Stimulated activated naive CD8-positive, alpha-beta T cell treated with anti-CD3 and anti-CD28 coated beads, Interleukin-15, amount 100 ng/mL, for 72 hours (primary cell): ENCODE results near the gene DTD1.

Experiments
- ATAC-seq: fragments of 150-1000 bp; cut with Tn5 transposase; 2 replicates; pipeline ENCODE4 v1.10.0; 2021; ENCODE audit warnings: mild to moderate bottlenecking, moderate library complexity
- DNase-seq, 2 donors: peaks; one replicate each; pipeline ENCODE4 v3.0.0; 2021 to 2022
- H3K27ac Mint-ChIP-seq, 2 donors: one replicate each; pipeline ENCODE4 v1.8.0; 2022; ENCODE audit warnings: mild to moderate bottlenecking in 2 of 2, mixed read lengths in 2 of 2, moderate library complexity in 2 of 2
- H3K27me3 Mint-ChIP-seq: one replicate; pipeline ENCODE4 v1.8.0; 2022; ENCODE audit warnings: mixed read lengths
- H3K4me1 Mint-ChIP-seq: one replicate; pipeline ENCODE4 v1.8.0; 2022; ENCODE audit warnings: mild to moderate bottlenecking, mixed read lengths
- H3K4me3 Mint-ChIP-seq, 2 donors: one replicate each; pipeline ENCODE4 v1.8.0; 2022; ENCODE audit warnings: mild to moderate bottlenecking in 2 of 2, mixed read lengths in 2 of 2, moderate library complexity in 1 of 2
- H3K9me3 Mint-ChIP-seq, 2 donors: one replicate each; pipeline ENCODE4 v1.8.0; 2022; ENCODE audit warnings: mixed read lengths in 2 of 2

Gene DTD1

DNA sequence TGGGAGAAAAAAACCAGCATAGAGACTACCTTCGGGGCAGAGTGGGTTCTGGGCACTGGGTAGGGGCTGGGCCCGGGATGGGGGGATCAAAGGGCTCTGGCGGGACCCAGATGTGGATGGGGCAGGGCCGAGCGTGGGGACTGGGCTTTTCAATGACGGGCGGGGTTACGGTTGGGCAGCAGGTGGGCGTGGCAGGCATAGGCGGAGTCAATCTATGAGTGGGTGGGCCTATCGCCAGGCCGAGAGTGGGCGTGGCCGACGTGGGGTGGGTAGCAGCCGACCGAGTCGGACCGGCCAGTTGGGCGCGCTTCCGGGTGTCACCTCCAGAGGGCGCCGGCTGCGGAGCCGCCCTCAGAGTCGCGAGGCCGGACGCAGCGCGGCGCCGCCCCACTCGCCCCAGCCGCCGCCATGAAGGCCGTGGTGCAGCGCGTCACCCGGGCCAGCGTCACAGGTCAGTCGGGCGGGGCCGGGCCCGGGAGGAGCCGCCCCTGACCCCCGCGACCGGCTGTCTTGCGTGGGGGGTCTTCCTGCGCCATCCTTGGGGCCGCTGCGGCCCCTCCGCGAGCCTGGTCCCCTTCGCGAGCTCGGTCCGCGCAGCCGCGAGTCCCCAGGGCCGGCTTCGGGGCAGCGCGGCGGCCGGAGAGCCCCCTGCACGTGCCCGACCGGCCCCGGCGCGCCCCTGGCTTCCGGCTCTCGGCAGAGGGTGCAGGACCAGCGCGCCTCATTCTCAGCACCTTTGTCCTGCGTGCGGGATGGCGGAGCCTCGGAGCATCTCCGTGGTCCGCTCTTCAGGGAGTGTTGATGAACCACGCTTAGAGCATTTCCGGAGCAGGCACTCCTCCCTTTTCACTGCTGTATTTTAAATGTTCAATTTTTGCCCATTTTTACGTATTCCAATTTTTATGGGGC, at the start of gene DTD1:
Gene DTD1, plus strand, starts transcription at position 390 of the 909 bp plus-strand sequence. Its CDS starts 19 bp downstream, at position 409.
- peaks cover 11% of the 10 kb centered on the region for H3K27me3 Mint-ChIP-seq
- peak within 1 kb of the TSS; percentile 95 for H3K4me3 Mint-ChIP-seq
- peak within 1 kb of the TSS; percentile 90 to 95 for H3K27ac Mint-ChIP-seq
- peaks cover 24% of the 10 kb centered on the region for H3K4me1 Mint-ChIP-seq
- no peaks in the 10 kb centered on the region for H3K9me3 Mint-ChIP-seq
- ATAC-seq (peak; percentile 93), DNase-seq (peak; percentile 89 to 90)

- ATAC-seq, result no peak
- Mint-ChIP-seq H3K4me3 (no peak overlapping the region), H3K9me3 (no peaks in the 10 kb centered on the region), H3K27me3 (no peaks in the 10 kb centered on the region), H3K4me1 (no peaks in the 10 kb centered on the region), H3K27ac (no peak overlapping the region)
- DNase-seq, result no peak
Measured at GRCh38 chr20:18541741-18542140, 46.1 kb upstream of the DTD1 start.

GRCh38 chr20:18543216-18543615, 44.6 kb upstream of the DTD1 start:
- H3K4me1 Mint-ChIP-seq, result no peaks in the 10 kb centered on the region
- H3K9me3 Mint-ChIP-seq, result no peaks in the 10 kb centered on the region
- H3K4me3 Mint-ChIP-seq, result no peak overlapping the region
- DNase-seq (no peak), ATAC-seq (no peak)
- H3K27ac Mint-ChIP-seq, result peak overlapping the region; percentile 51 to 76
- H3K27me3 Mint-ChIP-seq, result no peaks in the 10 kb centered on the region

DNA sequence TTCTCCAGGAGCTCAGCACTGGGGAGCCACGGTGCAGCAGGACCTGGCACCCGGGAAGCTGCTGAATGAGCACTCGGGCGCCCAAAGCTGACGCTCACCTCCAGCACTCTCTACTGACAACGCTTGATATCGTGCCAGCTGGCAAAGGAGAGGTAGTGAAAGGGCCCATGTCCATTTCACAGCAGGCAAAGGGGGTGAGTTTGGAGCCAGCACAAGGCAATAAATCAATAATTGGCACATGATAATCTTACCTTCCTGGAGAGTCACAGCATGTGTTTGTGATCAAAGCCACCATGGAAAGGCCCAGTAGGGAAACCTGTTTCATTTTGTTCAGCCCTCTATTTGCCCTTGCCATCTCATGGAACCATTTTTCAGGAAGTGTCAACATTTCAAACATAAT, 43.9 kb upstream of the DTD1 start:
- no peaks in the 10 kb centered on the region for H3K27me3 Mint-ChIP-seq
- ATAC-seq (no peak), DNase-seq (no peak)
- peak overlapping the region in 1 of 2 donors; percentile 51 for H3K27ac Mint-ChIP-seq
- H3K4me3 Mint-ChIP-seq, result no peak overlapping the region
- H3K9me3 Mint-ChIP-seq, result no peaks in the 10 kb centered on the region
- H3K4me1 Mint-ChIP-seq, result no peaks in the 10 kb centered on the region

DNA sequence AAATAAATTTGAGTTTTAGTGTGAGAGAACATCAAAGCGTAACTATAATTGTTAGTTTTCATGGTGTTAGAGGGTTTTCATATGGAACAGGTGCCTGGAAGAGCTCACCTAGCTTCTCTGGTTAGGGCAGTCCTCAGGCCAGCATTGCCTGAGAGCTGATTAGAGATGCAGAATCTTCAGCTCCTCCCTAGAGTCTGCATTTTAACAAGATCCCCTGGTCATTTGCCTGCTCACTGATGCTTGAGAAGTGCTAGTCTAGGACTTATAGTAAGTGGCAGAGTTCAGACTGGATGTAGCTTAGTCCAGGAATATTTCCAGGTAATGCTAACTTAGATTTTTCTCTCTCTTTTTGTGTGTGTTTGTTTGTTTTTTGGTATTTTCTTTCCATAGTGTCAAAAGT, 42.3 kb upstream of the DTD1 start:
- H3K9me3 Mint-ChIP-seq, result no peaks in the 10 kb centered on the region
- no peak overlapping the region for H3K4me3 Mint-ChIP-seq
- DNase-seq, result no peak
- H3K27ac Mint-ChIP-seq, result no peak overlapping the region
- H3K4me1 Mint-ChIP-seq, result no peaks in the 10 kb centered on the region
- no peaks in the 10 kb centered on the region for H3K27me3 Mint-ChIP-seq
- ATAC-seq, result no peak

GRCh38 chr20:18548465-18548864, 39.4 kb upstream of the DTD1 start:
- H3K9me3 Mint-ChIP-seq, result no peaks in the 10 kb centered on the region
- H3K4me3 Mint-ChIP-seq, result no peak overlapping the region
- no peaks in the 10 kb centered on the region for H3K4me1 Mint-ChIP-seq
- DNase-seq (no peak), ATAC-seq (no peak)
- no peaks in the 10 kb centered on the region for H3K27me3 Mint-ChIP-seq
- H3K27ac Mint-ChIP-seq, result no peak overlapping the region

GRCh38 chr20:18553746-18554145, 34.1 kb upstream of the DTD1 start:
- no peaks in the 10 kb centered on the region for H3K4me1 Mint-ChIP-seq
- DNase-seq (no peak), ATAC-seq (no peak)
- H3K4me3 Mint-ChIP-seq, result no peak overlapping the region
- peak overlapping the region; percentile 41 to 55 for H3K27ac Mint-ChIP-seq
- H3K27me3 Mint-ChIP-seq, result no peaks in the 10 kb centered on the region
- no peaks in the 10 kb centered on the region for H3K9me3 Mint-ChIP-seq

DNA sequence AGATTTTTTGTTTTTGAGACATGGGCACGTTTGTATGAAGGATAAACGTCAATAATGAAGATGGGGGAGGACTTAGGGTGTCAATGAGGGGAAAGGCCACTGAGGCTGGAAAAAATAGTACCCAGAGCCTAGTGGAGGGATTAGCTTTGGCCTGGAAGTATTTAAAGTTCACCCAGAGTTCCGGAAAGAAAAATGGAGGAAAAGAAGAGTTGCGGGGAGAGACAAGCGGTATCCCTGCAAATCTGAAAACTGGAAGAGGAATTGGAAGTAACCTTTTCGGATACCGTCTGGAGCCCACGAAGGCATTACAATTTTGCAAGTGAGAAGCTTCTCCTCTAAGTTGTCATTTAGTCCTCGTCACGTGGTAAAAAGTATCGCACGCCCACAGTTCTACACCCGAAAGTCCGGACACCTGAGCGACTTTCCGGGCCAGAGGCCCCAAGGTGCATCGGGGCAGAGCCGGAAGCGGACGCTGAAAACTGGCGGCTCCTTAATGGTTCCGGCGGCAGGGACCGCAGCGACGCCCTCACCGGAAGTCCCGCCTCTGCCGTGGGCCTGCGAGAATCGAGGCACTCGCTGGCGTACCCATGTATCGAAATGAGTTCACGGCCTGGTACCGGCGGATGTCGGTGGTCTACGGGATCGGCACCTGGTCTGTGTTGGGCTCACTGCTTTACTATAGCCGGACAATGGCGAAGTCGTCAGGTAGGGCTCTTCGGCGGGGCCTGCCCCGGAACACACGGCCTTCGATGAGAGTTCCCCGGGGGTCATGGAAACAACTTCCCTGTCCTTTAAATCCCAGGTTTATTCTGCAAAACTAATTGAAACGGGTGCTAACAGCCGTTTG, 20.7 kb upstream of the DTD1 start, which contains the start of gene SMIM26:
Gene SMIM26, plus strand, starts transcription at position 541 of the 847 bp plus-strand sequence. Its CDS starts 47 bp downstream, at position 588.
- Mint-ChIP-seq H3K9me3 (peaks cover 4 to 11% of the 10 kb centered on the region in 2 donors), H3K4me3 (peak within 1 kb of the TSS; percentile 82 to 95), H3K27ac (peak within 1 kb of the TSS; percentile 99), H3K4me1 (peaks cover 15% of the 10 kb centered on the region), H3K27me3 (no peaks in the 10 kb centered on the region)
- ATAC-seq (peak; percentile 99), DNase-seq (peak; percentile 90 to 96)

DNA sequence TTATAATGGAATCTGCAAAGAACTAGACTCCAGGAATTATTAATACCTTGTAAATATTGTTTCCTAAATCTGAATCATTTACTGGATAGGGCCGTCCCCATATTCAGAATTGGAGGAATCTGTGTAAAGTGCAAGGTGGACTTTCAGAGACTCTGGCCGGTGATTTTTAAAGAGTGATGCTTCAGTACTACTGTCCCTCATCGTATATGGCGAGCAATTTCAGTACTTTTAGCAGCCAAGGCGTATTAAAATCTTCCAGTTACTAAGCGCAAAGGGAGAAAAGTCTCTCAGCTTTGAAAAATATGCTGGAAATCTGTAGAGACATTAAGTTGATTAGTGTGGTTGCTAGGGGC, 20.1 kb upstream of the DTD1 start:
- Mint-ChIP-seq H3K4me3 (peak overlapping the region; percentile 82 to 95), H3K27ac (peak overlapping the region; percentile 99), H3K27me3 (no peaks in the 10 kb centered on the region), H3K9me3 (peaks cover 4 to 11% of the 10 kb centered on the region in 2 donors), H3K4me1 (peaks cover 21% of the 10 kb centered on the region)
- no peak for DNase-seq
- ATAC-seq, result peak; percentile 16

DNA sequence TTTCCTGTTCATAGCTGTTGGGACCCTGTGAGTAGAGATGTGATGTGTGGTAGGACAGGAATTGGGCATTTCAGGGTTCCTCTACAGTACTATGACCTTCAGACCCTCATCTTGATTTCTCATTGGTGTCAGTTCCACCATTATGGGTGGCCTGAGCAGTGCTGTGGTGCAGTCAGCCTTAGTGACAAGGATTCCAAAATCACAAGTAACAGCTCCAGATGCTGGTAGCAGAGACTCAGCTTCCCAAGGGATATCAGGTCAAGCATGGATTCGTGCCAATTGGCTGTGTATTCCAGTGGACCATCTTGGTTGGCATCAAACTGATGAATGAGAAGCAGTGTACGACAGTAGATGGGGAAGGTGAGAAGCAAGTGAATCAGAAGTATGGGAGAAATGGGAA, 16.8 kb upstream of the DTD1 start:
- Mint-ChIP-seq H3K27ac (peak overlapping the region in 1 of 2 donors; percentile 54), H3K4me1 (peaks cover 21% of the 10 kb centered on the region), H3K27me3 (no peaks in the 10 kb centered on the region), H3K4me3 (no peak overlapping the region), H3K9me3 (peaks cover 4 to 11% of the 10 kb centered on the region in 2 donors)
- DNase-seq, result no peak
- ATAC-seq, result no peak

- peaks cover 18% of the 10 kb centered on the region for H3K4me1 Mint-ChIP-seq
- ATAC-seq (no peak), DNase-seq (no peak)
- H3K27ac Mint-ChIP-seq, result no peak overlapping the region
- peaks cover 4 to 11% of the 10 kb centered on the region in 2 donors for H3K9me3 Mint-ChIP-seq
- no peak overlapping the region for H3K4me3 Mint-ChIP-seq
- H3K27me3 Mint-ChIP-seq, result no peaks in the 10 kb centered on the region
Measured at GRCh38 chr20:18571578-18571977, 16.3 kb upstream of the DTD1 start.

DNA sequence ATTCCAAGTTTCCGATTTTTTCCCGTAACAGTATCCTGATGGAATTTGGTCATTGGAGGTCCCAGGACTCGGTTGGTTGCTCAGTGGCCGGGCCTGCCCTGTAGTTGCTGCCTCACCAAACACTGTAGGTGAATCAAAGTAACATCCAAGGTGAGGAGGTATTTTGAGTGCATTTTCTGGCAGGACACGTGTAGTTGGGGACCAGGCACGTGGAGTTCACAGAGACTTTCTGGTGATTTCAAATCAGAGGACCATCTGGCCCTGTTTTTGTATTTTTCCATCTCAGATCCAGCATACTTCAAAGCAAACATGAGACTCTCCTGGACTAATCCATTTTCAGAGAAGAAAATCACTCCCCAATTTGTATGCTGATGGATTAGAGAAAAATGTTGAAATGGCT, 9.9 kb upstream of the DTD1 start:
- peaks cover 4% of the 10 kb centered on the region for H3K4me1 Mint-ChIP-seq
- H3K27me3 Mint-ChIP-seq, result no peaks in the 10 kb centered on the region
- H3K9me3 Mint-ChIP-seq, result no peaks in the 10 kb centered on the region
- no peak overlapping the region for H3K4me3 Mint-ChIP-seq
- DNase-seq, result no peak
- ATAC-seq, result no peak
- no peak overlapping the region for H3K27ac Mint-ChIP-seq

- Mint-ChIP-seq H3K9me3 (no peaks in the 10 kb centered on the region), H3K27me3 (peaks cover 2% of the 10 kb centered on the region), H3K4me3 (peak overlapping the region in 1 of 2 donors; percentile 51), H3K27ac (peak overlapping the region in 1 of 2 donors; percentile 87), H3K4me1 (peaks cover 4% of the 10 kb centered on the region)
- ATAC-seq (no peak), DNase-seq (no peak)
Measured at GRCh38 chr20:18578581-18578980, 9.3 kb upstream of the DTD1 start.

DNA sequence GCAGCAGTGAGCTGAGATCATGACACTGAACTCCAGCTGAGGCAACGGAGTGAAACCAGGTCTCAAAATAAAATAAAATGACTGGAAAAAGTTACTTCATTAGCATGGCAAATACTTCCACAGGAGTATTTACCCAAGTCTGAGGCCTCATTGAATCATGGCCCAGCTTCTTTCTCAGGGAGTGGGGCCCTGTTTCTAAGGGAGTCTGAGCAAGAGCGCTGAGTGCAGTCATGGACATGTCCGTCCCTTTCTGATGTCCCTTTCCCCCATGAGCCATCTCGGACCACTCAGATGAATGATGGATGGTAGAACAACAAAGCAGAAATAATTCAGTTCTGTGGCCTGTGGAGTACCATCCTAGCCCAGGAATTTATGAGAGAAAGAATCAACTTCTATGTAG, 7.8 kb upstream of the DTD1 start:
- no peak overlapping the region for H3K27ac Mint-ChIP-seq

GRCh38 chr20:18585134-18585533, 2.7 kb upstream of the DTD1 start:
- H3K27ac Mint-ChIP-seq, result peak overlapping the region in 1 of 2 donors; percentile 13

More for the DNA sequence above, 7.8 kb upstream of the DTD1 start:
- no peak for ATAC-seq
- Mint-ChIP-seq H3K27me3 (peaks cover 11% of the 10 kb centered on the region), H3K4me3 (no peak overlapping the region), H3K4me1 (peaks cover 4% of the 10 kb centered on the region), H3K9me3 (no peaks in the 10 kb centered on the region)
- DNase-seq, result no peak

GRCh38 chr20:18588574-18588933, 700 bp downstream of the DTD1 start:
- peak overlapping the region; percentile 95 for H3K4me3 Mint-ChIP-seq
- ATAC-seq, result no peak
- peaks cover 24% of the 10 kb centered on the region for H3K4me1 Mint-ChIP-seq
- DNase-seq, result no peak
- no peaks in the 10 kb centered on the region for H3K9me3 Mint-ChIP-seq
- H3K27ac Mint-ChIP-seq, result peak overlapping the region; percentile 57 to 90
- H3K27me3 Mint-ChIP-seq, result peaks cover 9% of the 10 kb centered on the region

More at GRCh38 chr20:18585134-18585533, 2.7 kb upstream of the DTD1 start:
- ATAC-seq, result no peak
- no peak overlapping the region for H3K4me3 Mint-ChIP-seq
- peaks cover 24% of the 10 kb centered on the region for H3K4me1 Mint-ChIP-seq
- no peaks in the 10 kb centered on the region for H3K9me3 Mint-ChIP-seq
- no peak for DNase-seq
- H3K27me3 Mint-ChIP-seq, result peaks cover 11% of the 10 kb centered on the region
